Neural cell (in vitro differentiated cells): ENCODE results near the gene MRPL4.

Experiments
- EP300 ChIP-seq: fragments of 450-650 bp; conservative IDR thresholded peaks from 2 replicates; pipeline ENCODE4 v1.6.1; 2014; ENCODE audit warnings: antibody characterized with exemption, mild to moderate bottlenecking, moderate library complexity; ENCODE audit not compliant: poor library complexity, severe bottlenecking
- EZH2 ChIP-seq: fragments of 200-600, 300-800 bp; shearing (Covaris generic), sonication (generic); IDR thresholded peaks from 2 replicates; pipeline ENCODE4 v1.6.1; 2014; ENCODE audit warnings: antibody characterized with exemption, low read length, borderline replicate concordance, mild to moderate bottlenecking; ENCODE audit not compliant: insufficient read depth, poor library complexity, severe bottlenecking
- MXI1 ChIP-seq: fragments of 450-650 bp; conservative IDR thresholded peaks from 2 replicates; pipeline ENCODE4 v1.6.1; 2014; ENCODE audit warnings: antibody characterized with exemption, mild to moderate bottlenecking; ENCODE audit not compliant: poor library complexity, severe bottlenecking
- RAD21 ChIP-seq: fragments of 450-650 bp; conservative IDR thresholded peaks from 2 replicates; pipeline ENCODE4 v1.6.1; 2014; ENCODE audit warnings: antibody characterized with exemption, mild to moderate bottlenecking, moderate library complexity
- TF ChIP-seq, protein P1 (sequence below): fragments of 450-650 bp; IDR thresholded peaks from 2 replicates; pipeline ENCODE4 v1.5.1; 2014; ENCODE audit warnings: antibody characterized with exemption, mild to moderate bottlenecking, moderate library complexity; ENCODE audit not compliant: poor library complexity, severe bottlenecking

DNA sequence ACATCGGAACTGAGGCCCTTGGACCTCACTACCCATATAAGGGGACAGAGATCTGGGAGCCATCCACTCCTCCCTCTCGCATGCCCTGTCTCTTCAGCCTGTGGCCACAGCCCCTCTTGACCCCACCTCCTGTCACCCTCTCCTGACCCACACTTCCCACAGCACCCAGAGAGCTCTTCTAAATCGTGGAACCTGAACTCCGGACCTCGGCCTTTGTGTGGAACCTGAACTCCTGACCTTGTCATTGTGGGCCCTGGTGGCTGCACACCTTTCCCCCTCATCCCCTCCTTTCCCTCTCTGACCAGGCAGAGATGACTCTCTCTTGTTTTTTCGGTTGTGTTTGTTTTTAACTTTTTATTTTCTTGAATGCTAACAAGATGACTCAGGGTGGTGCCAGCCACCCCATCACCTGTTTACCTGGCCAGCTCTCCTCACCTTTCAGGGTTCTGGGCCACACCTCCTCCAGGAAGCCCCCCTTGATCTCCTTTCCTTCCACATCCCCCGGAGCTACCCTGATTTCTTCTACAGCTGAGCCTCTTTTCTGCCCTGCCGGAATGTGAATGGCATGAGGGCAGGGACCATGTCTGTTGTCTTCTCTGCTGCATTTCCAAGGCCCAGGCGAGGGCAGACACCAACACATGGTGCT, 5.1 kb downstream of the MRPL4 start:
- TF ChIP-seq EP300 (no peak), RAD21 (no peak), EZH2 (no peak), MXI1 (no peak)
- TF ChIP-seq, protein P1, sequence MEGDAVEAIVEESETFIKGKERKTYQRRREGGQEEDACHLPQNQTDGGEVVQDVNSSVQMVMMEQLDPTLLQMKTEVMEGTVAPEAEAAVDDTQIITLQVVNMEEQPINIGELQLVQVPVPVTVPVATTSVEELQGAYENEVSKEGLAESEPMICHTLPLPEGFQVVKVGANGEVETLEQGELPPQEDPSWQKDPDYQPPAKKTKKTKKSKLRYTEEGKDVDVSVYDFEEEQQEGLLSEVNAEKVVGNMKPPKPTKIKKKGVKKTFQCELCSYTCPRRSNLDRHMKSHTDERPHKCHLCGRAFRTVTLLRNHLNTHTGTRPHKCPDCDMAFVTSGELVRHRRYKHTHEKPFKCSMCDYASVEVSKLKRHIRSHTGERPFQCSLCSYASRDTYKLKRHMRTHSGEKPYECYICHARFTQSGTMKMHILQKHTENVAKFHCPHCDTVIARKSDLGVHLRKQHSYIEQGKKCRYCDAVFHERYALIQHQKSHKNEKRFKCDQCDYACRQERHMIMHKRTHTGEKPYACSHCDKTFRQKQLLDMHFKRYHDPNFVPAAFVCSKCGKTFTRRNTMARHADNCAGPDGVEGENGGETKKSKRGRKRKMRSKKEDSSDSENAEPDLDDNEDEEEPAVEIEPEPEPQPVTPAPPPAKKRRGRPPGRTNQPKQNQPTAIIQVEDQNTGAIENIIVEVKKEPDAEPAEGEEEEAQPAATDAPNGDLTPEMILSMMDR = no peak
